ENCODE data around the gene GPD1.

GPD1 gene

DNA sequence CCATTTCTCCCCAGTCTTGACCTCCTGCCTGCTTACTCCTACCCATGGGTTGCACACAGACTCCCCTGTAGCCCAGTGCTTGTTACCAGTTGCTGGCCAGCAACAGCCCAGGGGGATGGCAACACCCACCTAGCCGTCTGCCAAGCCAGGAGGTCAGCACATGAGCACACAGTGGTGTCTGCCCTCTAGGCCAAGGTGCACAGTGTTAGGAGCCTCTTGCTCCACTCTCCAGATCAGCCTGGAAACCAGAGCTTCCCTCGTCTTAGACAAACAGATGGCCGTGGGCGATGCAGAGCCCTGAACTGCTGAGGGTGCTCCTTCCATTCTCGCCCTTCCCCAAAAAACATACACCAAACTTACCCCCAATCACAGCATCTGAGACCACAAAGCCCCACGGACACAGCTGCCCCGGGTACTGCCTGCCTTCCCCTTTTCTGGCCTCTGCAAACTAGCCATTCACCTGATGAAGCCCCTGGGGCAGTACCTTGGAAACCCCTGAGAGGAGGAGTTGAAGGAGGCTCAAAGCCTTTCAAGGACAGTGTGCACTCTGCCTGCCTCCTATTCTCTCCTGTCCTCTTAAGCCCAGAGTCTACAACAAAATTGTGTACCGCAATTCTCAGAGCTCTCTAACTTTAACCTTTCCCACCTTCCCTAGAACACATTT is 1.0 kb upstream of the GPD1 start:
- no peak for DNase-seq

DNA sequence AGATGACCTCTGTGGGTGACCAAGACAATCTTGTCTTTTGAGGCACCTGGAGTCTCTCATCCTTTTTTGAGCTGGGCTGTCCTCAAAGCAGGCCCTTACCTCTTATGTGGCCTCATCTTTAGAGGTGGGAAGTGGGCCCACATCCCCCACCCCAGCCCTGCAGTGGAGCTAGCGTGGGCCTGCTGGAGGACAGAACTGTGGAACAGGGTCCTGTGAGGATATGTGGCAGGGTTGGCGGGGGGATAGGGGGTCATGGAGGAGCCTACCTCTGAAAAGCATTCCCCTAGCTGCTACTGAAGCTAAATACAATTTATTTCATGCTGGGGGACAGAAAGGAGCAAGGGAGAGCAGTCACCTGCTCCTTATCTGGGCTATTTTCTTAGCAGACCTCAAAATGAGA is 457 bp upstream of the GPD1 start:
- DNase-seq: no peak

- DNase-seq: no peak
Measured at GRCh38 chr12:50104417-50105366, 884 bp downstream of the GPD1 start.

DNA sequence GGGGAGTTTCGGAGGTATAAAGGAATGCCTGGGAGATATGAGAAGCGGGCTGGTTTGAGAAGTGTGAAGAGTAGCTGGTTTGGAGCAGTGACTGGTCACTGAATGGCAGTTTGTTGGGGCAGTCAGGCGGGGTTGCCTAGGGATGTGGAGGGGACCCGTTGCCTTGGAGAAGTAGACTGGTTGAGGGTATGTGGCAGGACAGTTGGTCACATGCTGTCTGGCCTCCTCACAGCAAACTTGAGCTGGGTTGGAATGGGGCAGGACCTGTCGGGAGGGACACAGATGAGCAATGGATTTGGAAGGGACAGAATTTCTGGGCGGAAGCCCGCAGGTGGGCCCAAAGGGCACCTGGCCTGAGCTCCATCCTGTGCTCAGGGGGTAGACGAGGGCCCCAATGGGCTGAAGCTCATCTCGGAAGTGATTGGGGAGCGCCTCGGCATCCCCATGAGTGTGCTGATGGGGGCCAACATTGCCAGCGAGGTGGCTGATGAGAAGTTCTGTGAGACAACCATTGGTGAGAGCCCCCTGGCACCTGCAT is 2.2 kb downstream of the GPD1 start:
- no peak for DNase-seq

DNA sequence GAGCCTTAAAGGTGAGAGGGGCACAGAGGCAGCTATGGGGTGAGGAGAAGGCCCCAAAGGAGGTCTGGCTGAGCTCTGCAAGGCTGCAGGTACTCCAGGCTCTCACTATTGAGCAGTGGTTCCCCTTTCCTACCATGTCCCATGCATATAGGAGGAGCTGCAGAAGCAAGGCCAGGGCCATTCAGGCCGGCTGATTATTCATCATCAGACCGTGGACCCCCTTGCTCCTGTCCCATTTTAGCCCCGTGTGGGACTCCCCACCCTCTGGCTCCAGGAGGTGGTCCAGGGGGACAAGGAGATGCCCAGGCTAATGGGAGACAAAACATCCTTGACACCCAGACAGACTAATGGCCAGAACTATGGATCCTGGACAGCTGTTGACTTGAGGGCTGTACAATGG is 3.1 kb downstream of the GPD1 start:
- DNase-seq: no peak

- peak; percentile 16 for DNase-seq
Measured at GRCh38 chr12:50107416-50108268, 3.8 kb downstream of the GPD1 start.

GRCh38 chr12:50109319-50109718 is 5.5 kb downstream of the GPD1 start:
- no peak for DNase-seq

- no peak for DNase-seq
Measured at GRCh38 chr12:50110127-50110761, 6.4 kb downstream of the GPD1 start.

GRCh38 chr12:50110762-50111351 is 7.0 kb downstream of the GPD1 start:
- peak; percentile 6 for DNase-seq

DNA sequence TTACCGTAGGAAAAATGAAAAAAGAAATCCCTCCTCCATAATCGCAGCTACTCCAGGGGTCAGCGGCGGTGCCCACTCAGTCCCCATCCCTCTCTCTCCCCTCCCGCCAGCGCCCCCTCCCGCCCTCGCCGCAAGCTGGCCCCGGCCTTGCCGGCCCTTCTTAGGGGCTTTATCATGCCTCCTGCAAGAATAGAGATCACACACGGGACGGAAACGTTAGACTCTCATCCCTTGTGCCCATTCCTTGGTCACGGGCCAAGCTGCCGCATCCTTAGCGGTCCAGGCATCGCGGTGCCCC is 7.5 kb downstream of the GPD1 start:
- no peak for DNase-seq

- DNase-seq: peak; percentile 99
Measured at GRCh38 chr12:50111693-50112455, 8.1 kb downstream of the GPD1 start, which contains the start of gene COX14. TSS of gene COX14 (plus strand) at chr12:50112236. CDS start at chr12:50120044, 7,808 bp downstream.

DNA sequence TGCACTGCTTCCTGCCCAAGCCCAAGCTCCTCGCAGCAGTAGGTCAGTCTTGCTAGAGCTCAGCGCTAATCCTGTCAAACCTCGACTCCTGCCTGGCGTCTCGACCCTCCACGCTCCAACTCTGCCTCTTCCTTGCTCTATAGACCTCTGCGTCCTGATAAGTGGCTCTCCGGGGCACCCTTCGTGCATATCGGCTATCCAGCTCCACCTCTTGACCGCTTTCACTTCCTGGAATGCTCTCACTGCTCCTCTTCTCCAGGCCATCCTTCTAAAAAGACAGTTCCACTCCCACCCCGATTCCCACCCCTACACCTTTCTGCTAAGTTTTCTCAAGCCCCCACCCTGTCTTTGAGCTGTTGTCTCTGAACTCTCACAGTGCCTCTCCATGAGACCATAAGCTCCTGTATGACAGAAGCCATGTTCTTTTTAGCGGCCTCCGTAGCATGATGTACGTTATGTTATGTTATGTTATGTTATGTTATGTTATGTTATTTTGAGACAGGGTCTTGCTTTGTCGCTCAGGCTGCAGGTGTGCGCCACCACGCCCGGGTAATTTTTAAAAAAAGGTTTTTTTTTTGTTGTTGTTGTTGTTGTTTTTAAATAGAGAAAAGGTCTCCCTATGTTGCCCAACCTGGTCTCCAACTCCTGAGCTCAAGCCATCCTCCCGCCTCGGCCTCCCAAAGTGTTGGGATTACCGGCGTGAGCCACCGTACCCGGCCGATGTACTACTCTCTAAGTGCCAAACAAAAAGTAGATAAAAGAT is 8.8 kb downstream of the GPD1 start:
- peak; percentile 58 for DNase-seq

DNA sequence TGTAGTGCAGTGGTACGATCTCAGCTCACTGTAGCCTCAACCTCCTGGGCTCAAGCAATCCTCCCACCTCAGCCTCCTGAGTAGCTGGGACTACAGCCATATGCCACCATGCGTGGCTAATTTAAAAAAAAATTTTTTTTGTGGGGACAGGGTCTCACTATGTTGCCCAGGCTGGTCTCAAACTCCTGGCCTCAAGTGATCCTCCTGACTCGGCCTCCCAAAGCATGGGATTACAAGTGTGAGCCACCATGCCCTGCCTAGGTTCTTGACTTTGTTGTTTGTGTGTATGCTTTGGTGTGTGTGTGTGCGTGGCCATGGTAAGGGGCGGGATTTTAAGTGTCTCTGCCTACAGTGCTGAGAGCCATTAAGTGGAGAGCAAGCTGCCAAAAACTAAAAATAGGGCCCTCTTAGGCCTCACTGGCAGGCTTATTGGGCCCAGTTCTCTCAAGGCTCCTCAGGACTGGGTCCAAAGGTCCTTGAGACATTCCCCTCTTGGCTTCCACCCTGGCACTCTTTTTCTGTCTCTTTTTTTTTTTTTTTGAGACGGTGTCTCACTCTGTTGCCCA is 13.3 kb downstream of the GPD1 start:
- peak; percentile 51 for DNase-seq

DNA sequence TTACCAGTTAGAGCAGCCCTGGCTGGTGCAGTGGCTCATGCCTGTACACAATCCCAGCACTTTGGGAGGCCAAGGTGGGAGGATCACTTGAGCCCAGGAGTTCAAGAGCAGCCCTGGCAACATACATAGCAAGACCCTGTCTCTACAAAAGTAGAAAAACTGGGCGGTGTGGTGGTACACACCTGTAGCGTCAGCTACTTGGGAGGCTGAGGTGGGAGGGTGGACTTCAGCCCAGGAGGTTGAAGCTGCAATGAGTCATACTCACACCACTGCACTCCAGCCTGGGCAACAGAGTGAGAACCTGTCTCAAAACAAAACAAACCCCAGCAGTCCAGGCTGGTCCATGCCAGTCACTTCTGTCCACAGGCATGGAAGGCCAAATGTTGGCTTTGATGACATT is 15.6 kb downstream of the GPD1 start:
- no peak for DNase-seq

GRCh38 chr12:50120521-50120920 is 16.7 kb downstream of the GPD1 start:
- DNase-seq: no peak

- DNase-seq: no peak
Measured at GRCh38 chr12:50120953-50121352, 17.1 kb downstream of the GPD1 start.

DNA sequence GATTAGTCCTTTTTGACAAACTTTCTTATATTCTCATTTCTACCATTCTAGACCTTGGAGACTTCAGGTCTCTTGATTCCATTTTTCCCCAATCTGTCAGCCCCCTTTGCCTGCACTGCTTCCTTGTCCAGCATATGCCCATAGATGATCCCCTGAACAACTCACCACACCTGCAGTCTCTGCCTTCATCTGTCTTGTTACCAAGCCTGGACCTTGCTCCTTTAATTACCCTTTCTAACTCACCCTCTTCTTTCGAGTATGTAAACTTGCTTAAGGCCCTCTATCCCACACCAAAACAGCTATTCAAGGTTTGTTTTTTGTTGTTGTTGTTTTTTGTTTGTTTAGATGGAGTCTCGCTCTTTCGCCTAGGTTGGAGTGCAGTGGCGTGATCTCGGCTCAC is 17.8 kb downstream of the GPD1 start:
- no peak for DNase-seq

DNA sequence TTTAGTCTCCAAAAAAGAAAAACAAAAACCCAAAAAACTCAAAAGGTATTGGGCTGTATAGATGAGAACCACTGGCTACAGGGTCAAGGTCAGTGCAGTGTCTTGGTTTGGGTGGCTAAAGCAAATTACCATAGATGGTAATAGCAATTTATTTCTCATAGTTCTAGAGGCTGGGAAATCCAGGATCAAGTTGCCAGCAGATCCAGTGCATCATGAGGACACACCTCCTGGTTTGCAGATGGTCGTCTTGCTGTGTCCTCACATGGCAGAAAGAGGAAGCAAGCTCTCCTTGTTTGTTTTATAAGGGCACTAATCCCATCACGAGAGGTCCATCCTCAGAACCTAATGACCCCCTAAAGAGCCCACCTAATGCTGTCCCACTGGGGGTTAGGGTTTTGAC is 19.4 kb downstream of the GPD1 start:
- no peak for DNase-seq

DNA sequence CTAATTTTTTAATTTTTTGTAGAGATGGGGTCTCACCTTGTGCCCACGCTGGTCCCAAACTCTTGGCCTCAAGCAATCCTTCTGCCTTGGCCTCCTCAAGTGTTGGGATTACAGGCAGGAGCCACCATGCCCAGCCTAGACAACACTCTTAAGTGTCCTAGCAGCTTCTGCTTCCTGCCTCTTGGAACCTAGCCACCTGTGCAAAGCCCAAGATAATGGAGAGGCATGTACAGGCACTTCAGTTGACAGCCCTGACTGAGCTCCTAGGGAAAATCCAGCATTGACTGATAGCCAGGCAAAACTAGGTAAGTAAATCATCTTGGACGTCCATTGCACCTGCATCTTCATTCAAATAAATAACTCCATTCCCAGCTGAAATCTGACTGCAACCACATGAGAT is 23.7 kb downstream of the GPD1 start:
- DNase-seq: peak; percentile 12

- no peak for DNase-seq
Measured at GRCh38 chr12:50129290-50129689, 25.5 kb downstream of the GPD1 start.

Data from DMS79 (cell line).